ENCODE results near the gene PHACTR2. TPM values are rescaled to one million over a fixed set of nuclear protein-coding genes. Genes with fewer than 3 reads are reported as not detected.
A peak's percentile ranks its signal among the peaks of the same experiment; 100 is the strongest.
"Not testable (repeated sequence)": the region's sequence is repeated elsewhere in the genome, so short reads cannot be mapped to it uniquely, and the experiment has no call there.

PHACTR2 gene
- total RNA-seq, 2 experiments from 2014 or later, result 30.9 to 43.8 TPM

DNA sequence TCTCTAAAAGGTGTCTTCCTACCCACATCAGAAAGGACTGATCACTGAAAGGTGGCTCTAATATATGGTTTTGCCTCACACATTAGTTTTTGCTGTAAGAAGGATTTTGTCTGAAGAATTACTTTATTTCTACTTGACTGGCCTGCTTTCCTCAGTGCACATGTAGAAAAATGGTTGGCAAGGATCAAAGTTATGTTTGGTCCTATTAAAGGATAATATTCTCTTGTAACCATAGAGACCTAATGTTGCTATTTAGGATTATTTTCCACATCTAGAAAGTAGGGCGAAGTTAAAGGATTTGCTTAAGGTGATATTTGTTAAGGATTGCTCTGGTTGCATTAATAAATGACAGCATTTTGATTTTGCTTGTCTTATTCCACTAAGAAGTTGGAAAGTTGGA lies 40.7 kb downstream of the PHACTR2 start:
- peaks cover 7% of the 10 kb centered on the region for H3K36me3 Mint-ChIP-seq (ENCODE audit: low read depth)
- no peaks in the 10 kb centered on the region for H3K4me1 Mint-ChIP-seq
- no peak overlapping the region for H3K4me3 Mint-ChIP-seq
- no peak for DNase-seq
- peaks cover 5% of the 10 kb centered on the region for H3K9me3 Mint-ChIP-seq
- ChIA-PET CTCF (no interaction called here), POLR2A (no interaction called here)
- no peaks in the 10 kb centered on the region for H3K27me3 Mint-ChIP-seq
- no peak overlapping the region for H3K27ac Mint-ChIP-seq

DNA sequence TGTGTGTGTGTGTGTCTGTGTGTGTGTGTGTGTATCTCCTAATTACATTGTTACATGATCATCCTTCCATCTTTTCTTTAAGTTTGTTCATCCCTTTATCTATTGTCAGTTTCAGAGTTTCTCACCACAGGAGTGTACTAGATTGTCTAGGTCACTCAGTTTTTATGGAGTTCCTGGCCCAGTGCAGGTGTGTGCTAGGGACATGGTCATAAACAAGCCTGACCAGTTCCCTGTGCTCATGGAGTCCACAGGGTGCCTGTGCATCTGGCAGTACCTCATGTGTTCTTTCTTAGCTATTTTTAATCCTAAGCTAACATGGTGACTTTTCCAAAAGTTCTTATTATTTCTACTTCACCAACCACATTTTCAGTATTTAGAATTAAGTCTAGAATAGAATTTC lies 43.9 kb downstream of the PHACTR2 start:
- POLR2A ChIA-PET, result no interaction called here
- DNase-seq, result no peak
- H3K9me3 Mint-ChIP-seq, result peaks cover 10% of the 10 kb centered on the region
- peaks cover 19% of the 10 kb centered on the region for H3K36me3 Mint-ChIP-seq (ENCODE audit: low read depth)
- H3K27ac Mint-ChIP-seq, result no peak overlapping the region
- CTCF ChIA-PET, result no interaction called here
- H3K27me3 Mint-ChIP-seq, result no peaks in the 10 kb centered on the region
- H3K4me1 Mint-ChIP-seq, result no peaks in the 10 kb centered on the region
- H3K4me3 Mint-ChIP-seq, result no peak overlapping the region

DNA sequence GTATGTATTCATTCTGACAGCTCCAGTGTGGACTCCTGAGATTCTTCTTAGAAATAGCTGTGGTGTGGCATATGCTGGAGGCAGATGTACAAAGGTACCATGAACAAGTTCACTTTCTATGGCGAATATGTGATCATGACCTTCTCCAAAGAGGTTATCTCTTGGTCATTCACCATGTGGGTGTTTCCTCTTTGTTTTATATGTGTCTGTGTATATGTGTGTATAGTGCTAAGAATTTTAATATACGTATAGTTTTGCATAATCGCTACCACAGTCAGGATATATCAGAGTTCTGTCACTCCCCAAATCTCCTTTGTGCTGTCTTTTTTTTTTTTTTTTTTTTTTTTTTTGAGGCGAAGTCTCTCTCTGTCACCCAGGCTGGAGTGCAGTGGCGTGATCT lies 47.1 kb downstream of the PHACTR2 start:
- ChIA-PET POLR2A (no interaction called here), CTCF (interaction anchor here (1.5 kb wide), 1 partner anchor 28 kb away, joined by 3 read pairs; no protein-coding TSS in a partner anchor)
- Mint-ChIP-seq H3K4me3 (no peak overlapping the region), H3K4me1 (no peaks in the 10 kb centered on the region), H3K27ac (no peak overlapping the region), H3K27me3 (no peaks in the 10 kb centered on the region), H3K9me3 (peaks cover 10% of the 10 kb centered on the region), H3K36me3 (ENCODE audit: low read depth) (peaks cover 19% of the 10 kb centered on the region)
- no peak for DNase-seq

DNA sequence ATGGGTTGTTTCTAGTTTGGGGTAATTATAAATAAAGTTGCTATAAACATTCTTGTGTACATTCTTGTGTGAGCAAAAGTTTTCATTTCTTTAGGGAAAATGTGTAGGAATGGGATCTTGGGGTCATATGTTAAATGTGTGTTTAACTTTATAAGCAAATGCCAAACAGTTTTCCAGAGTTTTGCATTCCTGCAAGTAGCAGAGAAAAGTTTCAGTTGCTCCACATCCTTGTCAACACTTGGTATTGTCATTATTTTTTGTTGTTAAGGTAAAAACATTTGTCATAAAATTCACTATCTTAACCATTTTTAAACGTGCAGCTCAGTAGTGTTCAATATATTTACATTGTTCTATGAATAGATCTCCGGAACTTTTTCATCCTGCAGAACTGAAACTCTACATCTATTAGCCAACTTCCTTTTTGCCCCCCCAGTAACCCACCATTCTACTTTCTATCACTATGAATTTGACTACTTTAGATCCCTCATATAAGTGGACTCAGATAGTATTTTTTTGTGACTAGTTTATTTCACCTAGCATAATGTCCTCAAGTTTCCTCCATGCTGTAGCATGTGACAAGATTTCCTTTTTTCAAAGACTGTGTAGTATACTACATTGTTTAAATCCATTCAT lies 48.4 kb downstream of the PHACTR2 start:
- H3K27ac Mint-ChIP-seq, result no peak overlapping the region
- H3K4me3 Mint-ChIP-seq, result no peak overlapping the region
- DNase-seq, result no peak
- H3K36me3 Mint-ChIP-seq (ENCODE audit: low read depth), result peaks cover 17% of the 10 kb centered on the region
- ChIA-PET CTCF (no interaction called here), POLR2A (no interaction called here)
- peaks cover 10% of the 10 kb centered on the region for H3K9me3 Mint-ChIP-seq
- H3K27me3 Mint-ChIP-seq, result no peaks in the 10 kb centered on the region
- H3K4me1 Mint-ChIP-seq, result no peaks in the 10 kb centered on the region

DNA sequence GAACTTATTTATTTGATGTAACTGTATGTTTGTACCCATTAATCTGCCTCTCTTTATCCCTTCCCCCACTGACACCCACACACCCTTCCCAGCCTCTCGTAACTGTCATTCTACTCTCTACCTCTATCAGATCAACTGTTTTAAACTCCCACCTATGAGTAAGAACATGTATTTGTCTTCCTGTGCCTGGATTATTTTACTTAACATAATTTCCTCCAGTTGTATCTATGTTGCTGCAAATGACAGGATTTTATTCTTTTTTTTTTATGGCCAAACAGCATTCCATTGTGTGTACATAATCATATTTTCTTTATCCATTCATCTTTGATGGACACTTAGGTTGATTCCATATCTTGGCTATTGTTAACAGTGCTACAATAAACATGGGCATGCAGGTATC lies 49.3 kb downstream of the PHACTR2 start:
- Mint-ChIP-seq H3K27me3 (no peaks in the 10 kb centered on the region), H3K4me1 (peaks cover 6% of the 10 kb centered on the region), H3K27ac (no peak overlapping the region), H3K9me3 (peaks cover 10% of the 10 kb centered on the region), H3K36me3 (ENCODE audit: low read depth) (peaks cover 17% of the 10 kb centered on the region), H3K4me3 (no peak overlapping the region)
- POLR2A ChIA-PET, result no interaction called here
- CTCF ChIA-PET, result no interaction called here
- DNase-seq, result no peak

DNA sequence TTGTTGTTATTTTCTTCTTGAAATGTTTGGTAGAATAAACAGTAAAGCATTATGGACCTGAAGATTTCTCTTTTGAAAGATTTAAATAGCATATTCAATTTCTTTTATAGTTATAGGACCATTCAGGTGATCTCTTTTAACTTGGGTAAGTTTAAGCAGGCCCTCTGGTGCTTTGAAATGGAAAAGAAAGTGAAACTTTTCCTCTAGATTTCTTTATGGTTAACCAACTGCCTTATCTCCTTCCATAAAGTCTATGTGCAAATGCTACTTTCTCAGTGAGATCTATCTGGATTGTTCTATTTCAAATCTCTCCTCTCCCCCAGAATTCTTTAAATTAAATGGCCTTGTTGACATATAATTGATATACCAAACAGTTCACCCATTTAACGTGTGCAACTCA lies 54.0 kb downstream of the PHACTR2 start:
- no peaks in the 10 kb centered on the region for H3K9me3 Mint-ChIP-seq
- ChIA-PET CTCF (no interaction called here), POLR2A (no interaction called here)
- H3K27me3 Mint-ChIP-seq, result no peaks in the 10 kb centered on the region
- H3K4me1 Mint-ChIP-seq, result peaks cover 21% of the 10 kb centered on the region
- H3K27ac Mint-ChIP-seq, result peak overlapping the region; percentile 54
- no peak for DNase-seq
- H3K4me3 Mint-ChIP-seq, result no peak overlapping the region
- peaks cover 4% of the 10 kb centered on the region for H3K36me3 Mint-ChIP-seq (ENCODE audit: low read depth)

DNA sequence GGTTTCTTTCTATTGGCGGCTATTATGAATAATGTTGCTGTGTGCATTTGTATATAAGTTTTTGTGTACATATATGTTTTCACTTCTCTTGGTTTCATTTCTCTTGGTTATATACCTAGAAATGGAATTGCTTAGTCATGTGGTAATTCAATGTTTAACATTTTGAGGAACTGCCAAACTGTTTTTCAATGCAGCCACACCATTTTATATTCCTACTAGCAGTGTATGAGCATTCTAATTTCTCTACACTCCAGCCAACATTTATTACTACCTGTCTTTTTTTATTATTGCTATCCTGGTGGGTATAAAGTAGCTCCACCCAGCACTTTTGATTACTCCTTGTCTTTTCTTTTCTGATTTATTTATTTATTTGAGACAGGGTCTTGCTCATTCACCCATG lies 54.8 kb downstream of the PHACTR2 start:
- Mint-ChIP-seq H3K4me1 (peaks cover 21% of the 10 kb centered on the region), H3K36me3 (ENCODE audit: low read depth) (peaks cover 4% of the 10 kb centered on the region), H3K4me3 (no peak overlapping the region), H3K9me3 (no peaks in the 10 kb centered on the region), H3K27me3 (no peaks in the 10 kb centered on the region), H3K27ac (no peak overlapping the region)
- no peak for DNase-seq
- CTCF ChIA-PET, result interaction anchor here (0.5 kb wide), 1 partner anchor 321 kb away, joined by 3 read pairs; no protein-coding TSS in a partner anchor
- POLR2A ChIA-PET, result no interaction called here

DNA sequence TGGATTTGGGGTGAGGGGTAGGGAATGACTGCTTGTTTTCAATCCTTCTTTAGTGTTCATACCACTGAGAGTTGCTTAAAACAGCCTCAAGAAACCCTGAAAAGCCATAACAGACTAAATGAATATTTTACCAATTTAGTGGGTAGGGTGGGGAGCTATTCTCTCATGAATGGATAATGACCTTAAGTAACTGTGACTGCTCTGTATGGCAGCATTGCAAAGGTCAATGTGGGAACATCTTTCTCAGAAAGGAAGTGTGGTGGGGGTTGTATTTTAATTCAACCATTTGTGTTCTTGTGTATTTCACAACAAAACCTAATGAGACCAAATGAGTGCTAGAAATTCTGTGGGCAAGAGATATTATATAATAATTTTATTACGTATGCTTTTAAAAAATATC lies 55.7 kb downstream of the PHACTR2 start:
- ChIA-PET CTCF (no interaction called here), POLR2A (no interaction called here)
- Mint-ChIP-seq H3K36me3 (ENCODE audit: low read depth) (peaks cover 4% of the 10 kb centered on the region), H3K27ac (no peak overlapping the region), H3K9me3 (no peaks in the 10 kb centered on the region), H3K4me1 (peaks cover 21% of the 10 kb centered on the region), H3K4me3 (no peak overlapping the region), H3K27me3 (no peaks in the 10 kb centered on the region)
- no peak for DNase-seq

DNA sequence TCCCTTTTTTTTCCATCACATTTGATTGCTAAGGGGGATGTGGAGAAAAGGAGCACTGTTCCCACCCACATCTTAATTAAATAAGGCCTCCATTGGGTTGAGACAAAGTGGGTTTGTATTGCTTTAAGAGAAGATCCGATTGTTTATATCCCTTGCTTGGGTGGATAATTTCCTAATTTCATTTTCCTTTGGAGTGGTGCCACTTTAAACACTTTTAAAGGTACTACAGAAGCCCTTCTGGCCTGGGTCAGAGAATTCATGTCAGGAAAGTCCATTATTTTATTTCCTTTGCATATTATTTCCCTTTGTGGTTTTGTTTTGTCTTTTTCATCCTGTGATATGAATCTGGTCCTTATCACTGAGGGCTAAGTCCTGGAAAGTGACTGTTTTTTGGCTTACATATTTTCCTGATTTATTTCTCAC lies 56.9 kb downstream of the PHACTR2 start:
- Mint-ChIP-seq H3K27ac (no peak overlapping the region), H3K4me1 (peaks cover 29% of the 10 kb centered on the region), H3K36me3 (ENCODE audit: low read depth) (peaks cover 6% of the 10 kb centered on the region), H3K27me3 (no peaks in the 10 kb centered on the region), H3K9me3 (peaks cover 5% of the 10 kb centered on the region), H3K4me3 (no peak overlapping the region)
- DNase-seq, result no peak
- POLR2A ChIA-PET, result no interaction called here
- CTCF ChIA-PET, result no interaction called here

DNA sequence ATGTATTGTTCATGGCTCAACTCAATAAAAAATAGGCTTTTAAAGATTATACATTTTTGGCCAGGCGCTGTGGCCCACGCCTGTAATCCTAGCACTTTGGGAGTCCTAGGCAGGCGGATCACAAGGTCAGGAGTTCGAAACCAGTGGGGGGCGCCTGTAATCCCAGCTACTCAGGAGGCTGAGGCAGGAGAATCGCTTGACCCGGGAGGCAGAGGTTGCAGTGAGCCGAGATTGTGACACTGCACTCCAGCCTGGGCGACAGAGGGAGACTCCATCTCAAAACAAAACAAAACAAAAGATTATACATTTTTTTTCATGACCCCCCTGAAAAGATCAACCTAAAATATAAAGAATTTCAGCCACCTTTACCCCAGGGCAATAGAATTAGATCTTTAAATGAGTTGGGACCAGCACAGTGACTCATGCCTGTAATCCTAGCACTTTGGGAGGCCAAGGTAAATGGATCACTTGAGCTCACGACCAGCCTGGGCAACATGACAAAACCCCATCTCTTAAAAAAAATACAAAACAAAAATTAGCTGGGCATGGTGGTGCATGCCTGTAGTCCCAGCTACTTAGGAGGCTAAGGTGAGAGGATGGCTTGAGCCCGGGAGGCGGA lies 60.4 kb downstream of the PHACTR2 start:
- H3K4me3 Mint-ChIP-seq; H3K36me3 Mint-ChIP-seq (ENCODE audit: low read depth); H3K27me3 Mint-ChIP-seq; H3K27ac Mint-ChIP-seq; CTCF ChIA-PET; DNase-seq; POLR2A ChIA-PET: not testable (repeated sequence)
- H3K4me1 Mint-ChIP-seq, result peaks cover 17% of the 10 kb centered on the region
- peaks cover 11% of the 10 kb centered on the region for H3K9me3 Mint-ChIP-seq

DNA sequence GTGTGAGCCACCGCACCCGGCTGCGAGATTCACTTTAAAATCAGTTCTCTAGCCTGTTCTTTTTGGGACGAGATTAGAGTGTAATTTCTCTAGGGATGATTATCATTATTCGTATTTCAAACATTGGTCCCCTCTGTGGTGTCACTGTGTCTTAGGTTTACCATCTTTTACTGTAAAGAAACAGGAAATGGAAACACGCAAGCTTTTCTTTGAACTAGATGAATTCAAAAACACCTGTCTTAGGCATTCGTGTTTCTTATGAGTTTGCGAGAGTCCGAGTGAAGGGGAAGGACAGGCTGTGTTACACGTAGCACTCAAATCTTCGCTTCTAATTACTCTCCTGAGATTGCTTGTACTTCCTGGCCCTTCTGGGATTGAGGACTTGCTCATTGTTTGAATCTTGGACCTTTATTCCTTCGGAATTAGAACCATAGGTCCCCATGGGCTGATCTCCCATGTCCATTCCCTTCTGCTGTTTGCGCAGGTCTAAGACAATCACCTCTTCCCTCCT lies 61.6 kb downstream of the PHACTR2 start:
- POLR2A ChIA-PET, result no interaction called here
- H3K36me3 Mint-ChIP-seq (ENCODE audit: low read depth), result peaks cover 4% of the 10 kb centered on the region
- no peak for DNase-seq
- H3K4me1 Mint-ChIP-seq, result peaks cover 12% of the 10 kb centered on the region
- H3K27me3 Mint-ChIP-seq, result no peaks in the 10 kb centered on the region
- no peak overlapping the region for H3K4me3 Mint-ChIP-seq
- H3K27ac Mint-ChIP-seq, result no peak overlapping the region
- CTCF ChIA-PET, result no interaction called here
- H3K9me3 Mint-ChIP-seq, result peaks cover 11% of the 10 kb centered on the region

DNA sequence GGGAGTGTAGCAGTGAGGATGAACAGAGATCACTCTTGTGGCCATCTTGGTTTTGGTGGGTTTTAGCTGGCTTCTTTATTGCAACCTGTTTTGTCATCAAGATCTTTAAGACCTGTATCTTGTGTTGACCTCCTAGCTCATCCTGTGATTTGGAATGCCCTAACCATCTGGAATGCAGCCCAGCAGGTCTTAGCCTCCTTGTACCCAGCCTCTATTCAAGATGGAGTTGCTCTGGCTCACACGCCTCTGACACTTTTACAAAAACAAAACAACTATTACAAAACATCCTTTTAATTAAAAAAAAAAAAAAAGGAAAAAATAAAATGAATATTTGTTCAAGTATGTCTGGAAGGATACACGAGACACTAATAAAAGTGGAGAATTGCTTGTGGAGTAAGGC lies 62.4 kb downstream of the PHACTR2 start:
- Mint-ChIP-seq H3K4me3 (no peak overlapping the region), H3K36me3 (ENCODE audit: low read depth) (peaks cover 4% of the 10 kb centered on the region), H3K4me1 (peaks cover 10% of the 10 kb centered on the region), H3K9me3 (peaks cover 11% of the 10 kb centered on the region), H3K27ac (no peak overlapping the region), H3K27me3 (no peaks in the 10 kb centered on the region)
- no peak for DNase-seq
- POLR2A ChIA-PET, result no interaction called here
- CTCF ChIA-PET, result interaction anchor here (1.2 kb wide), 1 partner anchor 11 kb away, joined by 5 read pairs; no protein-coding TSS in a partner anchor

DNA sequence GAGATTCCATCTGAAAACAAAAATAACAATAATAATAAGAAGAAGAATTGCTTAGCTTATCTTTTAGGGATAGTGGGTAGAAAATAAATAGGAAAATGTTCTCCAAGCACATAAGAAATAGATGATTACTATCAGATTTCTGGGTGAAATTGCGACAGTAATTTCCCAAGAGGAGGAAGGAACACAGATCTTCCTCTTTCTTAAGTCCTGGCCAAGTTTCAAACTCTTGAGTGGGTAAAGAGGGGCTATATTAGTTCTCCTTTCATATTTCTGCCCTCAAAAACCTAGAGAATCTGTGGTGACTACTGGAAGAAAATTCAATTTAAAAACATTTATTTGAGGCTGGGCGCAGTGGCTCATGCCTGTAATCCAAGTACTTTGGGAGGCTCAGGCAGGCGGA lies 63.7 kb downstream of the PHACTR2 start:
- no peak overlapping the region for H3K4me3 Mint-ChIP-seq

More for the DNA sequence above, 63.7 kb downstream of the PHACTR2 start:
- no peak for DNase-seq
- Mint-ChIP-seq H3K27me3 (no peaks in the 10 kb centered on the region), H3K4me1 (peaks cover 10% of the 10 kb centered on the region), H3K9me3 (peaks cover 11% of the 10 kb centered on the region), H3K27ac (no peak overlapping the region), H3K36me3 (ENCODE audit: low read depth) (peaks cover 4% of the 10 kb centered on the region)
- ChIA-PET POLR2A (no interaction called here), CTCF (interaction anchor here (1.1 to 1.3 kb wide), 3 partner anchors 9 to 272 kb away, joined by 3 to 5 read pairs (median 4); no protein-coding TSS in a partner anchor)

Data from activated CD4-positive, alpha-beta T cell treated with anti-CD3 and anti-CD28 coated beads, Interleukin-2, amount 10 ng/mL, durations not matched to agents 7 days and 5 days (primary cell).